ENCODE data around the gene ZFHX3. TPM values are rescaled to one million over a fixed set of nuclear protein-coding genes. Genes with fewer than 3 reads are reported as not detected.

ZFHX3 gene
- total and polyA plus RNA-seq, 2 of the 8 experiments (the other 6 are each of a cell fraction or from before 2014, with no cell fraction given) = 0.08 to 0.99 TPM

DNA sequence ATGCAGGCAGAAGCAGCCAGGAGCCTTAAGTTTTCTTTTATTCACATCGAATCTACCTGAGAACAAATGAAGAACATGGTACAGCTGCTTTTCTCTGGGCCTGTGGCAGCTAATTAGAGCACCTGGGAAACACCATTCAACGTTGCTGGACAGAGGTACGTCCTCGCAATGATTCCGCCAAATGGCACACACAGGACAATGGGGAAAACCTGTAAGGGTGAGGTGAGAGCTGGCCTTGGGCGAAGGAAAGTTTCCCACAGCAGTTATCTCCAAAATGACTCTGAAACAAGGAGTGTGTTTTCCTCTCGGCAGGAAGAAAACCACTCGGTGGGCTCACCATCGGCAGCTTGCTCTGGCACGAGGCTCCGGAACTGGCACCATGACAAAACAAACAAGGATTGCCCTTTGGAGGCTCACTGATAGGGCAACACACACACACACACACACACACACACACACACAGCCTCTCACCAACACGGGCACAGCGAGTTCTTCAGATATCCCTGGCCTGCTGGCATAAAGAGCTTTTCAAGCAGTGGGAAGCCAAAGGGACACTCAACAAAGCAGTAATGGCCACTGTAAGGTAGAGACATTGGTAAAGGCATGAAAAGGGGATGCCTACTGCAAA, 73.7 kb downstream of the ZFHX3 start:
- TF ChIP-seq KDM5A (IDR thresholded peaks at IDR 0.05; ENCODE audit: low read length) (no peak), BCL11A (IDR thresholded peaks at IDR 0.05; ENCODE audit: low read depth in 2 of 2, low read length in 2 of 2) (no peak), JUND (IDR thresholded peaks at IDR 0.05; ENCODE audit: low read length) (no peak)
- Histone ChIP-seq H2BK120ac (replicated peaks; ENCODE audit: low read depth, low read length) (no peak overlapping the region), H3K9ac (replicated peaks in 1 of 4; ENCODE audit: extremely low read depth in 1 of 4, low read depth in 3 of 4, low read length in 3 of 4) (no peak overlapping the region), H3K23ac (ENCODE audit: insufficient read length) (no peak overlapping the region), H2BK15ac (ENCODE audit: low read length) (no peak overlapping the region), H3K56ac (replicated peaks; ENCODE audit: insufficient read length, low read depth, low read length) (no peak overlapping the region), H3K27me3 (replicated peaks in 1 of 4; ENCODE audit: control insufficient read depth in 3 of 4, extremely low read depth in 1 of 4, insufficient read depth in 3 of 4, low read length in 3 of 4) (no peaks in the 10 kb centered on the region), H3K4ac (replicated peaks; ENCODE audit: insufficient read length, low read depth, low read length) (no peak overlapping the region), H3K23me2 (ENCODE audit: low read depth, low read length) (no peaks in the 10 kb centered on the region), H3K27ac (ENCODE audit: low read depth, low read length) (no peak overlapping the region), H2AK5ac (ENCODE audit: low read depth, low read length) (no peak overlapping the region), H2AFZ (ENCODE audit: low read length) (no peak overlapping the region), H3K18ac (ENCODE audit: extremely low read depth, low read length) (no peak overlapping the region), H3K4me3 (ENCODE audit: extremely low read depth in 1 of 4, insufficient read depth in 2 of 4, low read depth in 3 of 4, low read length in 4 of 4) (no peak overlapping the region), H3K79me2 (ENCODE audit: control insufficient read depth in 1 of 2, insufficient read depth in 2 of 2, low read length in 2 of 2) (no peaks in the 10 kb centered on the region), H4K91ac (replicated peaks; ENCODE audit: insufficient read length, low read length) (no peak overlapping the region), H4K8ac (ENCODE audit: extremely low read depth, insufficient read depth, low read length) (no peak overlapping the region), H4K20me1 (replicated peaks in 1 of 2; ENCODE audit: control insufficient read depth in 1 of 2, insufficient read depth in 2 of 2, low read length in 2 of 2) (no peaks in the 10 kb centered on the region), H2BK12ac (ENCODE audit: low read depth, low read length) (no peak overlapping the region), H3K9me3 (ENCODE audit: insufficient read depth in 2 of 2, low read depth in 1 of 2, low read length in 1 of 2) (no peaks in the 10 kb centered on the region), H3K14ac (ENCODE audit: insufficient read length) (no peak overlapping the region), H2BK5ac (ENCODE audit: low read depth, low read length) (no peak overlapping the region), H3K79me1 (ENCODE audit: low read depth, low read length) (no peaks in the 10 kb centered on the region), H2BK20ac (ENCODE audit: low read length) (no peak overlapping the region), H3K4me1 (replicated peaks in 1 of 4; ENCODE audit: control insufficient read depth in 3 of 4, insufficient read depth in 4 of 4, low read length in 3 of 4) (no peaks in the 10 kb centered on the region), H4K5ac (ENCODE audit: insufficient read length, low read depth, low read length) (no peak overlapping the region), H3K36me3 (ENCODE audit: control insufficient read depth in 2 of 4, insufficient read depth in 4 of 4, low read length in 3 of 4) (no peaks in the 10 kb centered on the region), H3K4me2 (ENCODE audit: insufficient read depth in 1 of 2, low read depth in 2 of 2, low read length in 2 of 2) (no peak overlapping the region)
- CTCF ChIA-PET (ENCODE audit: partially characterized antibody) = interaction anchor here (0.6 to 3.6 kb wide), 5 partner anchors 10 to 411 kb away, joined by 3 to 26 read pairs (median 8); no protein-coding TSS in a partner anchor
- 88% methylated on average over 13 of the region's 13 CpGs; no CpG with 5 or more reads in 1 of the 2 experiments for WGBS, 2 experiments (ENCODE audit: extremely low coverage in 1 of 2, insufficient coverage in 1 of 2, insufficient read length in 1 of 2, insufficient replicate concordance in 2 of 2, low coverage in 1 of 2, low lambda C conversion rate in 2 of 2, missing lambda C conversion rate in 1 of 2)
- FAIRE-seq (no peak), DNase-seq (ENCODE audit: low read depth in 1 of 2, low spot score in 2 of 2) (no peak)
- POLR2A ChIA-PET (ENCODE audit: partially characterized antibody) = no interaction called here
